HepG2 (cell line): ENCODE data around the gene GALNT10. TPM values are rescaled to one million over a fixed set of nuclear protein-coding genes. Genes with fewer than 3 reads are reported as not detected.

ENCODE experiments used
- ATAC-seq: fragments of 200-7000 bp; cut with Tn5 transposase; 3 replicates; pipeline ENCODE4 v1.9.1; 2020; ENCODE audit warnings: mild to moderate bottlenecking, moderate library complexity
- BruUV-seq: library from RNA; stranded (reverse); fragments of 400-500 nt; replicated peaks from 2 replicates; lab custom pipeline; 2021; lab: Mats Ljungman, UMichigan
- CTCF ChIA-PET: fragments of 300-600 bp; formaldehyde crosslinking; extraction: SDS; loops from one replicate; lab custom pipeline; 2021; ENCODE audit warnings: low total read pairs, inconsistent platforms, low intra/inter-chr PET ratio; lab: Yijun Ruan, JAX
- POLR2A ChIA-PET: fragments of 350-600 bp; sonication (Branson Sonifier 250); formaldehyde crosslinking; loops from one replicate; lab custom pipeline; 2020; ENCODE audit warnings: antibody characterized with exemption, inconsistent platforms; lab: Yijun Ruan, JAX
- DNase-seq: peaks from one replicate; pipeline ENCODE4 v3.0.0-alpha.2; 2015; ENCODE audit warnings: low spot score
- FAIRE-seq: peaks from 3 replicates; lab custom pipeline; 2011; peaks lifted over from hg19 to GRCh38; lab: Jason Lieb, UNC
- H2AFZ ChIP-seq: one replicate; pipeline ENCODE4 v1.6.1; 2011; ENCODE audit warnings: low read length, inconsistent platforms
- H3K27ac ChIP-seq: fragments of 300-600 bp; 3 replicates; pipeline ENCODE4 v1.8.0; 2011; ENCODE audit warnings: mixed run types, mild to moderate bottlenecking, mixed read lengths, low read length, inconsistent platforms; ENCODE audit not compliant: insufficient read depth; ENCODE audit errors: extremely low read length
- H3K27me3 ChIP-seq, 2 experiments: fragments of 200-600 bp in 1 of 2; 2 replicates in 1 of 2; 3 replicates in 1 of 2; pipeline versions ENCODE4 v1.6.0 to v1.8.0; 2011; ENCODE audit warnings: low read length in 2 of 2, mild to moderate bottlenecking in 2 of 2, moderate library complexity in 2 of 2, inconsistent platforms in 1 of 2; ENCODE audit not compliant: insufficient read depth in 2 of 2, control insufficient read depth in 1 of 2
- H3K36me3 ChIP-seq, 2 experiments: fragments of 200-600 bp in 1 of 2; replicated peaks in 1 of 2; 2 replicates in 1 of 2; 3 replicates in 1 of 2; pipeline versions ENCODE4 v1.5.1 to v1.8.0; 2011; ENCODE audit warnings: low read length in 2 of 2, inconsistent platforms in 1 of 2; ENCODE audit not compliant: insufficient read depth in 2 of 2, control insufficient read depth in 1 of 2
- H3K4me1 ChIP-seq: 2 replicates; pipeline ENCODE4 v1.5.1; 2012; ENCODE audit warnings: low read length, inconsistent platforms; ENCODE audit not compliant: insufficient read depth
- H3K4me2 ChIP-seq: 2 replicates; pipeline ENCODE4 v1.6.0; 2011; ENCODE audit warnings: low read depth, low read length, inconsistent platforms
- H3K4me3 ChIP-seq, 3 experiments: fragments of 200-600 bp in 1 of 3; sonication (generic), shearing (Covaris generic) in 1 of 3; replicated peaks in 1 of 3; 2 replicates each; pipeline ENCODE4 v1.5.1; 2011 to 2016; ENCODE audit warnings: low read length in 3 of 3, inconsistent platforms in 2 of 3, low read depth in 2 of 3, mild to moderate bottlenecking in 2 of 3, control low read depth in 1 of 3, mixed read lengths in 1 of 3; ENCODE audit not compliant: insufficient read depth in 1 of 3
- H3K79me2 ChIP-seq: one replicate; pipeline ENCODE4 v1.6.1; 2011; ENCODE audit warnings: low read length, inconsistent platforms; ENCODE audit not compliant: insufficient read depth
- H3K9ac ChIP-seq: 2 replicates; pipeline ENCODE4 v1.6.0; 2011; ENCODE audit warnings: mild to moderate bottlenecking, low read depth, low read length, inconsistent platforms; ENCODE audit not compliant: insufficient read depth
- H3K9me3 ChIP-seq: 2 replicates; pipeline ENCODE4 v1.5.1; 2012; ENCODE audit warnings: mild to moderate bottlenecking, low read length
- H4K20me1 ChIP-seq: 2 replicates; pipeline ENCODE4 v1.6.0; 2011; ENCODE audit warnings: inconsistent platforms, mild to moderate bottlenecking, low read length, moderate library complexity; ENCODE audit not compliant: insufficient read depth
- GTF2F1 ChIP-seq: fragments of 150-350 bp; IDR thresholded peaks from 2 replicates; pipeline ENCODE4 v1.6.1; 2014; ENCODE audit warnings: low read length
- PITX1 ChIP-seq: sonication (generic); formaldehyde crosslinking; IDR thresholded peaks from 2 replicates; pipeline ENCODE4 v1.5.1; 2020; ENCODE audit warnings: mild to moderate bottlenecking, missing genetic modification reagents
- REL ChIP-seq: sonication (generic); formaldehyde crosslinking; conservative IDR thresholded peaks from 2 replicates; pipeline ENCODE4 v1.8.0; 2022; ENCODE audit warnings: mild to moderate bottlenecking, missing genetic modification reagents, moderate library complexity
- RORA ChIP-seq: sonication (generic); formaldehyde crosslinking; IDR thresholded peaks from 2 replicates; pipeline ENCODE4 v1.5.0; 2020; ENCODE audit warnings: mild to moderate bottlenecking, missing genetic modification reagents, moderate library complexity
- SALL1 ChIP-seq: sonication (generic); formaldehyde crosslinking; IDR thresholded peaks from 2 replicates; pipeline ENCODE4 v1.8.0; 2022; ENCODE audit warnings: mild to moderate bottlenecking, missing genetic modification reagents
- ZEB1 ChIP-seq: IDR thresholded peaks from 2 replicates; pipeline ENCODE4 v1.6.1; 2012; ENCODE audit warnings: mild to moderate bottlenecking, low read depth, inconsistent platforms; ENCODE audit not compliant: insufficient replicate concordance
- ZNF101 ChIP-seq: sonication (generic); formaldehyde crosslinking; IDR thresholded peaks from 2 replicates; pipeline ENCODE4 v1.4.0; 2020; ENCODE audit warnings: mild to moderate bottlenecking, low read depth, missing genetic modification reagents, borderline replicate concordance
- ZNF205 ChIP-seq: IDR thresholded peaks from 2 replicates; pipeline ENCODE4 v1.6.1; 2018; ENCODE audit warnings: missing biosample characterization, missing genetic modification reagents
- ZNF274 ChIP-seq: sonication (generic); formaldehyde crosslinking; IDR thresholded peaks from 2 replicates; pipeline ENCODE4 v1.5.1; 2020; ENCODE audit warnings: mild to moderate bottlenecking, missing genetic modification reagents
- ZNF326 ChIP-seq: sonication (generic); formaldehyde crosslinking; IDR thresholded peaks from 2 replicates; pipeline ENCODE4 v1.4.0; 2020; ENCODE audit warnings: missing genetic modification reagents, borderline replicate concordance
- ZNF773 ChIP-seq: sonication (generic); formaldehyde crosslinking; IDR thresholded peaks from 2 replicates; pipeline ENCODE4 v1.4.0; 2020; ENCODE audit warnings: missing genetic modification reagents, borderline replicate concordance
- WGBS: methylation state at CpG from one replicate; pipeline ENCODE4 v1.1.6; 2017; ENCODE audit warnings: low lambda C conversion rate; 5-methylcytosine and 5-hydroxymethylcytosine counted together
- in situ Hi-C: cut with HindIII; loops from 2 replicates; pipeline ENCODE4 v1.10.0; 2017; ENCODE audit warnings: low pct_unique_long_range_greater_than_20kb; ENCODE audit not compliant: extremely low pct_ligation_motif_present
- intact Hi-C: fragments of 100-400 bp; cut with micrococcal nuclease; formaldehyde crosslinking; loops from one replicate; pipeline ENCODE4 v1.10.0; 2022; ENCODE audit not compliant: unreplicated experiment
- polyA plus RNA-seq, 8 experiments: library from polyadenylated mRNA; depleted of rRNA in 3 of 8; stranded (reverse) in 7 of 8; unstranded in 1 of 8; fragments of >200 nt; fragmentation: Illumina TruSeq in 4 of 8; extraction: Trizol in 4 of 8; gene quantifications; 2 replicates each; pipeline versions ENCODE4 v1.2.1 to v1.2.3, GENCODE V29; 2011 to 2016; ENCODE audit warnings: low read depth in 4 of 8, missing spikeins in 1 of 8, mixed read lengths in 1 of 8; ENCODE audit not compliant: insufficient read depth in 1 of 8
- total RNA-seq, 5 experiments: library from RNA; depleted of rRNA; stranded (reverse); fragments of >200 nt; fragmentation: Illumina TruSeq; extraction: Trizol; gene quantifications; 2 replicates each; pipeline ENCODE4 v1.2.3, GENCODE V29; 2016; ENCODE audit warnings: low read depth in 1 of 5
- TF ChIP-seq, protein P1 (sequence below): sonication (generic); formaldehyde crosslinking; IDR thresholded peaks from 2 replicates; pipeline ENCODE4 v1.5.0; 2020; ENCODE audit warnings: missing genetic modification reagents
- TF ChIP-seq, protein P2 (sequence below): sonication (generic); formaldehyde crosslinking; IDR thresholded peaks from 2 replicates; pipeline ENCODE4 v1.4.0; 2020; ENCODE audit warnings: mild to moderate bottlenecking, missing genetic modification reagents

The GALNT10 gene
- total and polyA plus RNA-seq, 2 of the 13 experiments (the other 11 are each of a cell fraction or from before 2014, with no cell fraction given), result 8.1 to 11.2 TPM

DNA sequence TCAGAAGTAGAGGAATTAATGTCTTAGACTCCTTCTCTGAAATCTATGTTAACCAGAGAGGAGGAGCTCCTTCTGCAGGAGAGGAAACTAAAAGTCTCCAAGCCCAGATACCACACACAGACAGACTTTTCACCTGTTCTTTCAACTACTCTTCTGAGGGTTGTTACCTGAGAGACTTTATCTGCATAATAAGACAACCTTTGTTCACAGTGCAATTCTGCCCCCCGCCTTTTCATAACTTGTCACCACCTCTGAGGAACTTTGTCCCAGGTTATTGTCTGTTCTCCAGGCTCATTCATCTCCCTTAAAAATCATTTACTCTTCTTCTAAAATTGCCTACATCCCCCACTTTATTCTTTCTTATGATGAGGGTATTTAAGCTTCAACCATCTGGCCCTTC, 9.4 kb upstream of the GALNT10 start (continued):
- TF ChIP-seq ZNF101 (CRISPR knock-in tag) (no peak), ZEB1 (no peak), ZNF326 (CRISPR knock-in tag) (no peak)

DNA sequence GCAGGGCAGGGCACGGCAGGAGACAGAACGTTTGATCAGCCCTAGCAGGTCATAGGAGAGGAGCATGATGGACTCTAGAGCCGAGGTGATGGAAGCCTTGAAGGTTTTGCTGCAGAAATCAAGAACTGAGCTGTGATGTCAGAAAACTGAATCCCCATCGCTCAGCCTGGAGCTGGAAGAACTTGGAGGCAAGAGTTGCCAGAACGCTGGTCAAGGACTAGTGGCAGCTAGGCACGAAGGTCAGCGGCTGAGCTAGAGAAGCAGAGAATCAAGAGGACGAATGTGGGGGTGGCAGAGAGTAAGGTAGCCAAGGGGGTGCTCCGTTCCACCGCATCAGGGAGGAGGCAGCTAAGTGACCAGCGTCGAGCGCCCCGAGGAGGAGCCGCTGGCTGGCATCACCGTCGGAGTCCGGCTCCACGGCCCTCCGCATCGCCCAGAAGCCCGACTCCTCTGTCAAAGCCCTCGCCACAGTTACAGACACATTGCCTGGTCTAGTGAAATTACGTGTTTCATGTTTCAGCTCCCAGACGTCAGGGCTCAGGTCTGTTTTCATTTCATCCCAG, 1.2 kb upstream of the GALNT10 start:
- DNase-seq (no peak), FAIRE-seq (no peak), ATAC-seq (peak; percentile 62)
- in situ Hi-C loops (loop anchor here (5.0 kb wide), 2 partner anchors 117 to 208 kb away; no protein-coding TSS in a partner anchor), intact Hi-C loops (no loop called here)
- H3K4me2 ChIP-seq, result peak overlapping the region; percentile 99
- H3K79me2 ChIP-seq, result no peaks in the 10 kb centered on the region
- H3K9me3 ChIP-seq, result no peaks in the 10 kb centered on the region
- peak overlapping the region; percentile 13; the same call in 1 of the 2 replicates for H3K9ac ChIP-seq
- no TSS peak for BruUV-seq
- peaks cover 31% of the 10 kb centered on the region for H3K4me1 ChIP-seq
- no peaks in the 10 kb centered on the region for H4K20me1 ChIP-seq
- peak overlapping the region; percentile 80 to 85 (median 85) for H3K4me3 ChIP-seq
- H2AFZ ChIP-seq, result peak overlapping the region; percentile 61
- POLR2A ChIA-PET, result interaction anchor here (1.2 to 2.0 kb wide), 3 partner anchors 8 to 216 kb away, joined by 3 to 8 read pairs (median 7); partner anchors contain the start of genes FAM114A2 and MFAP3
- H3K27ac ChIP-seq, result no peak overlapping the region
- CTCF ChIA-PET, result interaction anchor here (1.2 kb wide), 1 partner anchor 215 kb away, joined by 3 read pairs; no protein-coding TSS in a partner anchor
- peaks cover 0 to 9% of the 10 kb centered on the region in 2 experiments; a peak in 3 of 5 replicates for H3K27me3 ChIP-seq
- WGBS, result 2% methylated on average over 17 of the region's 25 CpGs
- no peaks in the 10 kb centered on the region for H3K36me3 ChIP-seq
- TF ChIP-seq RORA (no peak), PITX1 (CRISPR knock-in tag) (0 out of 2 replicates have a peak, but pooled peaks have one; percentile 8), REL (CRISPR knock-in tag) (0 out of 2 replicates have a peak, but pooled peaks have one; percentile 28), ZNF274 (0 out of 2 replicates have a peak, but pooled peaks have one; percentile 13), GTF2F1 (no peak), ZNF773 (no peak), ZNF205 (no peak), SALL1 (CRISPR knock-in tag) (peak; percentile 35; the same call in 1 of the 2 replicates)
- TF ChIP-seq, protein P1, sequence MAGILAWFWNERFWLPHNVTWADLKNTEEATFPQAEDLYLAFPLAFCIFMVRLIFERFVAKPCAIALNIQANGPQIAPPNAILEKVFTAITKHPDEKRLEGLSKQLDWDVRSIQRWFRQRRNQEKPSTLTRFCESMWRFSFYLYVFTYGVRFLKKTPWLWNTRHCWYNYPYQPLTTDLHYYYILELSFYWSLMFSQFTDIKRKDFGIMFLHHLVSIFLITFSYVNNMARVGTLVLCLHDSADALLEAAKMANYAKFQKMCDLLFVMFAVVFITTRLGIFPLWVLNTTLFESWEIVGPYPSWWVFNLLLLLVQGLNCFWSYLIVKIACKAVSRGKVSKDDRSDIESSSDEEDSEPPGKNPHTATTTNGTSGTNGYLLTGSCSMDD (CRISPR knock-in tag), result no peak
- TF ChIP-seq, protein P2, sequence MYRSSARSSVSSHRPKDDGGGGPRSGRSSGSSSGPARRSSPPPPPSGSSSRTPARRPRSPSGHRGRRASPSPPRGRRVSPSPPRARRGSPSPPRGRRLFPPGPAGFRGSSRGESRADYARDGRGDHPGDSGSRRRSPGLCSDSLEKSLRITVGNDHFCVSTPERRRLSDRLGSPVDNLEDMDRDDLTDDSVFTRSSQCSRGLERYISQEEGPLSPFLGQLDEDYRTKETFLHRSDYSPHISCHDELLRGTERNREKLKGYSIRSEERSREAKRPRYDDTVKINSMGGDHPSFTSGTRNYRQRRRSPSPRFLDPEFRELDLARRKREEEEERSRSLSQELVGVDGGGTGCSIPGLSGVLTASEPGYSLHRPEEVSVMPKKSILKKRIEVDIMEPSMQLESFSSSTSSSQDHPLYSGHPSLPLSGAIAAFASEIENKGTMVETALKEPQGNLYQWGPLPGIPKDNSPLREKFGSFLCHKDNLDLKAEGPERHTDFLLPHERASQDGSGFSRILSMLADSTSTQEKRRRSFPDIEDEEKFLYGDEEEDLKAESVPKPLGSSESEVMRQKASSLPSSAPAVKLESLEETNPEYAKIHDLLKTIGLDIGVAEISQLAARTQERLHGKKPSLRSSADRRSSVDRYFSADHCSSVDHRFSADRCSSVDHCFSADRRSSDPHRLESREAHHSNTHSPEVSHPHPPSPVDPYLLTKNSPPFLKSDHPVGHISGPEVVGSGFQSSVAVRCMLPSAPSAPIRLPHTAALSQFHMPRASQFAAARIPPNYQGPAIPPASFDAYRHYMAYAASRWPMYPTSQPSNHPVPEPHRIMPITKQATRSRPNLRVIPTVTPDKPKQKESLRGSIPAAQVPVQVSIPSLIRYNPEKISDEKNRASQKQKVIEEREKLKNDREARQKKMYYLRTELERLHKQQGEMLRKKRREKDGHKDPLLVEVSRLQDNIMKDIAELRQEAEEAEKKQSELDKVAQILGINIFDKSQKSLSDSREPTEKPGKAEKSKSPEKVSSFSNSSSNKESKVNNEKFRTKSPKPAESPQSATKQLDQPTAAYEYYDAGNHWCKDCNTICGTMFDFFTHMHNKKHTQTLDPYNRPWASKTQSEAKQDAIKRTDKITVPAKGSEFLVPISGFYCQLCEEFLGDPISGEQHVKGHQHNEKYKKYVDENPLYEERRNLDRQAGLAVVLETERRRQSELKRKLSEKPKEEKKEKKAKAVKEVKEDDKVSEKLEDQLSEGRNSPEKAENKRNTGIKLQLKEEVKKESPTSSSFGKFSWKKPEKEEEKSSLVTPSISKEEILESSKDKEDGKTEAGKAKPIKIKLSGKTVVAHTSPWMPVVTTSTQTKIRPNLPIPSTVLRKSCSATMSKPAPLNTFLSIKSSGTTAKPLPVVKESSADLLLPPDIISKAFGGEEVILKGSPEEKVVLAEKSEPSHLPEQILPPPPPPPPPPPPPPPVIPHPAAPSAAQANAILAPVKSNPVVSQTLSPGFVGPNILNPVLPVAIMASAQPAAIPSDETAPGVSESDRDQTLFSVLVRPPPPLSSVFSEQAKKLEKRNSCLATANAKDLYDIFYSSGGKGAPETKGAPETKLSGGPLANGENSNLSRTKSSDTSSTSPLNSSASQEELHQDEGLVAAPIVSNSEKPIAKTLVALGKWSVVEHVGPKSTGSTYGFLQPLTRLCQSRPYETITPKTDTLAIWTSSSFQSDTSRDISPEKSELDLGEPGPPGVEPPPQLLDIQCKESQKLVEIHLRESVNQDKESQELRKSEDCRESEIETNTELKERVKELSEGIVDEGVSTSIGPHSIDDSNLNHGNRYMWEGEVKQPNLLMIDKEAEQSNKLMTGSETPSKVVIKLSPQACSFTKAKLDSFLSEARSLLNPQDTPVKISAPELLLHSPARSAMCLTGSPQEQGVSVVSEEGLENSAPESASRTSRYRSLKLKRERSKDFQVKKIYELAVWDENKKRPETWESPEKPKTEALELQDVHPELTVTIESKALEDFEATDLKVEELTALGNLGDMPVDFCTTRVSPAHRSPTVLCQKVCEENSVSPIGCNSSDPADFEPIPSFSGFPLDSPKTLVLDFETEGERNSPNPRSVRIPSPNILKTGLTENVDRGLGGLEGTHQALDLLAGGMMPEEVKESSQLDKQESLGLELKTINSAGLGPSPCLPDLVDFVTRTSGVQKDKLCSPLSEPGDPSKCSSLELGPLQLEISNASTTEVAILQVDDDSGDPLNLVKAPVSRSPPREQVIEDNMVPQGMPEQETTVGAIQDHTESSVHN (CRISPR knock-in tag), result no peak
